Calu3 (cell line): ENCODE measurements around the gene PPP1R16B. TPM values are rescaled to one million over a fixed set of nuclear protein-coding genes. Genes with fewer than 3 reads are reported as not detected.

ENCODE experiments used
- BruUV-seq: library from RNA; stranded (reverse); fragments of 400-500 nt; replicated peaks from 2 replicates; lab custom pipeline; 2021; lab: Mats Ljungman, UMichigan
- CTCF ChIA-PET: fragments of 300-600 bp; sonication (Branson Sonifier 250); formaldehyde crosslinking; loops from one replicate; lab custom pipeline; 2022; ENCODE audit warnings: antibody characterized with exemption; lab: Charles Lee
- DNase-seq: peaks from one replicate; pipeline ENCODE4 v3.0.0; 2022
- H3K27ac Mint-ChIP-seq: one replicate; pipeline ENCODE4 v1.8.0; 2022; ENCODE audit warnings: mixed read lengths; ENCODE audit not compliant: unreplicated experiment
- H3K27me3 Mint-ChIP-seq: one replicate; pipeline ENCODE4 v1.8.0; 2022; ENCODE audit warnings: mixed read lengths; ENCODE audit not compliant: unreplicated experiment
- H3K36me3 Mint-ChIP-seq: one replicate; pipeline ENCODE4 v1.8.0; 2022; ENCODE audit warnings: mild to moderate bottlenecking, moderate library complexity, mixed read lengths; ENCODE audit not compliant: insufficient read depth, unreplicated experiment
- H3K4me1 Mint-ChIP-seq: one replicate; pipeline ENCODE4 v1.8.0; 2022; ENCODE audit warnings: mild to moderate bottlenecking, low read depth, mixed read lengths; ENCODE audit not compliant: unreplicated experiment
- H3K4me3 Mint-ChIP-seq: one replicate; pipeline ENCODE4 v1.8.0; 2022; ENCODE audit warnings: mild to moderate bottlenecking, low read depth, moderate library complexity, mixed read lengths; ENCODE audit not compliant: unreplicated experiment
- H3K9me3 Mint-ChIP-seq: one replicate; pipeline ENCODE4 v1.8.0; 2022; ENCODE audit warnings: low read depth, mixed read lengths; ENCODE audit not compliant: unreplicated experiment
- CTCF ChIP-seq: fragments of 200-600 bp; IDR thresholded peaks from one replicate; pipeline ENCODE4 v1.8.0; 2022; ENCODE audit warnings: antibody characterized with exemption; ENCODE audit not compliant: unreplicated experiment
- intact Hi-C: fragments of 100-400 bp; cut with micrococcal nuclease; formaldehyde crosslinking; loops from one replicate; pipeline ENCODE4 v1.10.0; 2022; ENCODE audit not compliant: unreplicated experiment
- total RNA-seq: library from RNA; stranded (reverse); gene quantifications from 2 replicates; pipeline ENCODE4 v1.2.3, GENCODE V29; 2022

The PPP1R16B gene
- total RNA-seq, 1 experiment from 2014 or later = not detected

- DNase-seq = no peak
- no peak overlapping the region for H3K27ac Mint-ChIP-seq
- H3K4me1 Mint-ChIP-seq = no peaks in the 10 kb centered on the region
- CTCF ChIA-PET = no interaction called here
- H3K27me3 Mint-ChIP-seq = peaks cover 41% of the 10 kb centered on the region
- BruUV-seq = no TSS peak
- TF ChIP-seq CTCF = no peak
- H3K9me3 Mint-ChIP-seq = no peaks in the 10 kb centered on the region
- H3K36me3 Mint-ChIP-seq = no peaks in the 10 kb centered on the region
- intact Hi-C loops = no loop called here
- no peak overlapping the region for H3K4me3 Mint-ChIP-seq
These were observed 35.5 kb downstream of the PPP1R16B start for GRCh38 chr20:38840894-38841470.

- CTCF ChIA-PET = no interaction called here
- Mint-ChIP-seq H3K4me3 (no peak overlapping the region), H3K27ac (no peak overlapping the region), H3K27me3 (peaks cover 47% of the 10 kb centered on the region), H3K36me3 (no peaks in the 10 kb centered on the region), H3K4me1 (no peaks in the 10 kb centered on the region), H3K9me3 (no peaks in the 10 kb centered on the region)
- no peak for DNase-seq
- no peak for TF ChIP-seq CTCF
- BruUV-seq = no TSS peak
- intact Hi-C loops = no loop called here
These were observed 36.1 kb downstream of the PPP1R16B start for GRCh38 chr20:38841570-38841969.

GRCh38 chr20:38842026-38842425 lies 36.5 kb downstream of the PPP1R16B start:
- peaks cover 52% of the 10 kb centered on the region for H3K27me3 Mint-ChIP-seq
- no peak for DNase-seq
- intact Hi-C loops = no loop called here
- CTCF ChIA-PET = interaction anchor here (0.7 kb wide), 1 partner anchor 208 kb away, joined by 3 read pairs; no protein-coding TSS in a partner anchor
- no TSS peak for BruUV-seq
- H3K4me1 Mint-ChIP-seq = no peaks in the 10 kb centered on the region
- no peaks in the 10 kb centered on the region for H3K9me3 Mint-ChIP-seq
- TF ChIP-seq CTCF = no peak
- H3K27ac Mint-ChIP-seq = no peak overlapping the region
- H3K4me3 Mint-ChIP-seq = no peak overlapping the region
- H3K36me3 Mint-ChIP-seq = no peaks in the 10 kb centered on the region

GRCh38 chr20:38842558-38842981 lies 37.1 kb downstream of the PPP1R16B start:
- no peak for DNase-seq
- Mint-ChIP-seq H3K27me3 (peaks cover 57% of the 10 kb centered on the region), H3K36me3 (no peaks in the 10 kb centered on the region), H3K4me1 (no peaks in the 10 kb centered on the region), H3K27ac (no peak overlapping the region), H3K4me3 (no peak overlapping the region), H3K9me3 (no peaks in the 10 kb centered on the region)
- no TSS peak for BruUV-seq
- intact Hi-C loops = no loop called here
- CTCF ChIA-PET = interaction anchor here (0.6 to 1.3 kb wide), 3 partner anchors 17 to 208 kb away, joined by 3 to 4 read pairs (median 3); no protein-coding TSS in a partner anchor
- TF ChIP-seq CTCF = no peak
